Activated CD8-positive, alpha-beta memory T cell treated with anti-CD3 and anti-CD28 coated beads, Interleukin-2, amount 50 U/mL, for 4 hours (primary cell): ENCODE data around the gene MAP1S.
"Not testable (repeated sequence)": the region's sequence is repeated elsewhere in the genome, so short reads cannot be mapped to it uniquely, and the experiment has no call there.

ENCODE experiments used
- DNase-seq: peaks from one replicate; pipeline ENCODE4 v3.0.0-alpha.2; 2020

MAP1S gene

DNA sequence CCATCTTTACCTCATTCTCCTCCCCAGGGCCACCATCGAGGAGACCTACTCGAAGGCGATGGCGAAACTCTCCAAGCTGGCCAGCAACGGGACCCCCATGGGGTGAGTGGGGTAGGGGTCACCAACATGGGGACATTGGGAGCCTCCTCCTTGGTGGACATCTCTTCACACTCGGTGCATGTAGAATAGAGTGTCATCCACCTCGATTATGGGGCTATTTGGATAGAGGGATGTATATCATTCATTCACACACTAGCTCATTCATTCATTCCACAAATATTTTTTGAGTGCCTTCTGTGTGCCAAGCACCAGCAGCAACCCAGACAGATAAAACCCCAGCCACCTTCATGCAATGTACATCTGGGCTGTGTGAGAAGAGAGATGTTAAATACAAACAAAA, 45.1 kb downstream of the MAP1S start:
- no peak for DNase-seq

DNA sequence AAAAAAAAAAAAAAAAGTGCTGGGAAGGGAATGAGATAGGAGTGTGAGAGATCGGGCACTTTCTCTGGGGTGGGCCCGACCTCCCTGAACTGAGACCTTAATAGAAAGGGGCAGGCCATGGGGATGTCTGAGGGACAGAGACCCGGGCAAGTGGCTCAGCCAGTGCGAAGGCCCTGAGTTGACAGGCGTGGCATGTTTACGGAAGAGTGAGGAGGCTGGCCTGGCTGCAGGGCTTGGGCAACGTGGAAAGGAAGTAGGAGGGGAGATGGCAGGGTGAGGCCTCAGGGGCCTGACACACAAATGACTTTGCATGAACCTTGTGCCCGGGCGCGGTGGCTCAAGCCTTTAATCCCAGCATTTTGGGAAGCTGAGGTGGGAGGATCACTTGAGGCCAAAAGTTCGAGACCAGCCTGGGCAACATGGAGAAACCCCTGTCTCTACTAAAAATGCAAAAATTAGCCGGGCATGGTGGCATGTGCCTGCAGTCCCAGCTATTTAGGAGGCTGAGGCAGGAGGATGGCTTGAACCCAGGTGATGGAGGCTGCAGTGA, 45.9 kb downstream of the MAP1S start:
- DNase-seq: no peak

GRCh38 chr19:17766543-17767131, 47.4 kb downstream of the MAP1S start:
- peak; percentile 46 for DNase-seq

GRCh38 chr19:17767559-17767958, 48.3 kb downstream of the MAP1S start:
- DNase-seq: no peak

DNA sequence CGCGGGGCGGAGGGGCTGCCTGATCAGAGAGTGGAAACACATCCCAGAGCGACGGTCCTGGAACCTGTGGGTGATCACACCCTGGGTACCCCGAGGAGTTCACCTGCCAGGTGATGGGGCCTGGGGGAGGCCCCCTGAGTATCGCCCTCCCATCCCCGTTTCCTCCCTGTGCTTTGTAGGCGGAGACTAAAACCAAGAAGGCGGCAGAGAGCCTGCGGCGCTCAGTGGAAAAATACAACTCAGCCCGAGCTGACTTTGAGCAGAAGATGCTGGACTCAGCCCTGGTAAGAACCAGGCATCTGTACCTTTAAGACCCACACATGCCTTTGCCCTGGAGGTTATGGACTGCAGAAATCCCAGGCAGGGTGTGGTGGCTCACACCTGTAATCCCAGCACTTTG, 51.3 kb downstream of the MAP1S start:
- no peak for DNase-seq

DNA sequence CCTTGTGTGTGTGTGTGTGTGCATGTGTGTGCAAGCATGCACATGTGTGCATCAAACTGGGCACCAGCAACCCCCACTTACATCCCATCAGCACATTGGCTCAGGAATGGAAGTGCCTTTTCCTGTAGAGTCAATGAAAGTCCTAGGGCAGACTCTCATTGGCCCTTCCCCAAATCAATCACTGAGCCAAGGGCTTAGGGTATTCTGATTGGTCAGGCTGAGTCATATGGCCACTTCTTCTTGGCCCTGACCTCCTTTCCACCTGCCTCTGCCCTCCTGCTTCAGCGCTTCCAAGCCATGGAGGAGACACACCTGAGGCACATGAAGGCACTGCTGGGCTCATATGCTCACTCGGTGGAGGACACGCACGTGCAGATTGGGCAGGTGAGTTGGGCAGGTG, 52.9 kb downstream of the MAP1S start:
- DNase-seq: no peak

DNA sequence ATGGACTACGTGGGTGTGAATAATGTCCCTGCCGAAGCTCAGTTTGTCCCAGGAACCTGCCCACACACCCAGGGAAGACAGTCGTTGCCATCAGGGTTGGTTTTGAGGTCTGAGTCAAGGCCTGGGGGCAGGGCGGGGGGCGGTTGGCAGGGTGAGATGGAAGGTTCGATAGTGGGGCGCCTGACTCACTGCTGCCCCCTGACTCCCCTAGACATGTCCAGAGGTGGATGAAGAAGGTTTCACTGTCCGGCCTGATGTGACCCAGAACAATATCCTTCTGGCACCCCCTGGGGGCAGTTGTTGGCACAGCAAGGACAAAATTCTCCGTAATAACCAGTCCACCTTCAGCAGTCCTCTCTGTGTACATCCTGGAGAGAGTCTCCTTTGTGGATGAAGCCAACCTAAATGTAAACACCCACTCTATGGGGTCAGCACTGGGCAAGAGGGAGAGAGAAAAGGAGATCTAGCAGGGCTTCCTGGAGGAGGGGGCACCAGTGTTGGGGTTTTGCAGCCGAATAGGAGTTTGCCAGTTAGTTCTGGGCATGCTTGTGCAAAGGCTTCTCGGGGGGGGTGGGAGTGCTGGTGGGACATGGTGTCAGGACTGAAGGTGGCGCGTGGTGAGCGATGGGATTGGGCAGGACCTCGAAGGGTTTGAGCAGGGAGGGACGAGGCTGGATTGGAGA, 56.1 kb downstream of the MAP1S start:
- DNase-seq: peak; percentile 50

DNA sequence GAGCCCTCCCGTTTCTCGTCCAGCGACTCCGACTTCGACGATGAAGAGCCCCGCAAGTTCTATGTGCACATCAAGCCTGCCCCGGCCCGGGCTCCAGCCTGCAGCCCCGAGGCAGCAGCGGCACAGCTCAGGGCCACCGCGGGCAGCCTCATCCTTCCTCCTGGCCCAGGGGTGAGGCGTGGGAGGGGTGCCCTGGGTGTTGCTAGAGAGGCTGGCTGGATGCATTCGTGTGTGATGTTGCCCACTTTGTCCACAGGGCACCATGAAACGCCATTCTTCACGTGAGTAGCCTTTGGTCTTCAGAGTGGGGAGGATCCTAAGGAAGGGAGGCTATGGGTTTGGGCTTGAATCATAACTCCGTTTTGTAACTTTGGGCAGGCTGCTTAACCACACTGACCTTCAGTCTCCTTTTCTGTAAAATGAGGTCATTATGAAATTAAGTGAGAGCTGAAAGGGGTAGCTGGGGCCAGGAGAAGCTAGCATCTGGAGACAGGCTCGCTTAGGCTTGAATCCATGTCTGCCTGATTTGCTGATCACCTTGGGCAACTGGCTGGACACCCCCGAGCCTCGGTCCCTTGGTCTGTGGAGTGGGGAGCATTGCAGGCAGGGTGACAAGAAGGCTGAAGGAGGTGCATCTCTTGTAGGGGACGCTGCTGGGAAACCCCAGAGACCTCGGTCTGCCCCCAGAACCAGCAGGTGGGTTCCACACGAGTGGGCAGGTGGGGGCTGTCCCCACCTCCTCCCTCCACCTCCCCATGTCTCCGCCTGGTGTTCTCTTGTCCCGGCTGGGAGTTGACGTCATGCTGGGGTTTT, 56.9 kb downstream of the MAP1S start:
- DNase-seq: no peak

- not testable (repeated sequence) for DNase-seq
Observed at GRCh38 chr19:17777840-17778239, 58.6 kb downstream of the MAP1S start.

GRCh38 chr19:17778251-17778967, 59.1 kb downstream of the MAP1S start:
- peak; percentile 40 for DNase-seq

- DNase-seq: no peak
Observed at GRCh38 chr19:17778968-17779929, 60.0 kb downstream of the MAP1S start.

GRCh38 chr19:17780781-17781180, 61.5 kb downstream of the MAP1S start:
- no peak for DNase-seq

DNA sequence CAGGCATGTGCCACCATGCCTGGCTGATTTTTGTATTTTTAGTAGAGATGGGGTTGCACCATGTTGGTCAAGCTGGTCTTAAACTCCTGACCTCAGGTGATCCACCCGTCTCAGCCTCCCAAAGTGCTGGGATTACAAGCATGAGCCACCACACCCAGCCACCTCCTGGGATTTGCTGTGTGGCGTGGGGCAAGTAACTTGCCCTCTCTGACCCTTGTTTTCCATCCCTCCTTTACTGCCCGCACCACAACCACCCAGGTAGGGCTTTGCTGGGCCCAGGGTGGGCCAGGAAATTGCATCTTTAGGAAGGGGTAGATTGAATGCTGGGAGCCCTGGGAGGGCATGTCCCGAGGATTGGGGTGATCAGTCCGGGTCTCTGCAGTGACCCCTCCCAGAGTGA, 64.4 kb downstream of the MAP1S start:
- not testable (repeated sequence) for DNase-seq
